CD14-positive monocyte (primary cell): ENCODE data around the gene SPTAN1. TPM values are rescaled to one million over a fixed set of nuclear protein-coding genes. Genes with fewer than 3 reads are reported as not detected.

ENCODE experiments used
- DNase-seq, 3 donors: peaks; one replicate each; pipeline ENCODE4 v3.0.0-alpha.2; 2011 to 2022
- H2AFZ ChIP-seq: 2 replicates; pipeline ENCODE4 v1.6.0; 2012; ENCODE audit warnings: mild to moderate bottlenecking, low read depth, low read length, inconsistent platforms; ENCODE audit not compliant: insufficient read depth, poor library complexity, severe bottlenecking
- H3K27ac ChIP-seq, 2 donors: 1 replicate in 1 of 2; 2 replicates in 1 of 2; pipeline ENCODE4 v1.5.1; 2012 to 2013; ENCODE audit warnings: low read length in 2 of 2, control low read depth in 1 of 2, inconsistent platforms in 1 of 2, low read depth in 1 of 2, mild to moderate bottlenecking in 1 of 2
- H3K27me3 ChIP-seq, 2 donors: one replicate each; pipeline versions ENCODE4 v1.6.0 to v1.6.1; 2011 to 2013; ENCODE audit warnings: low read length in 2 of 2; ENCODE audit not compliant: control insufficient read depth in 2 of 2, insufficient read depth in 2 of 2
- H3K36me3 ChIP-seq, 2 donors: replicated peaks in 1 of 2; 1 replicate in 1 of 2; 2 replicates in 1 of 2; pipeline versions ENCODE4 v1.5.1 to v1.6.1; 2012 to 2013; ENCODE audit warnings: low read length in 2 of 2, control low read depth in 1 of 2, inconsistent platforms in 1 of 2, mild to moderate bottlenecking in 1 of 2; ENCODE audit not compliant: insufficient read depth in 2 of 2, control insufficient read depth in 1 of 2
- H3K4me1 ChIP-seq, 2 donors: 1 replicate in 1 of 2; 2 replicates in 1 of 2; pipeline versions ENCODE4 v1.5.1 to v1.6.1; 2012 to 2013; ENCODE audit warnings: low read length in 2 of 2, control low read depth in 1 of 2, inconsistent platforms in 1 of 2, mild to moderate bottlenecking in 1 of 2, moderate library complexity in 1 of 2; ENCODE audit not compliant: insufficient read depth in 2 of 2, control insufficient read depth in 1 of 2
- H3K4me2 ChIP-seq: replicated peaks from 2 replicates; pipeline ENCODE3; 2012; ENCODE audit warnings: low read length, moderate library complexity, mild to moderate bottlenecking; ENCODE audit not compliant: poor library complexity, severe bottlenecking; ENCODE audit errors: extremely low read depth
- H3K4me3 ChIP-seq, 3 experiments: fragments of 200-600 bp in 1 of 3; sonication (generic) in 1 of 3; replicated peaks in 1 of 3; 1 replicate in 2 of 3; 2 replicates in 1 of 3; pipeline ENCODE4 v1.5.1; 2011 to 2013; ENCODE audit warnings: low read length in 3 of 3, mild to moderate bottlenecking in 3 of 3, control low read depth in 2 of 3, low read depth in 2 of 3, inconsistent platforms in 1 of 3, moderate library complexity in 1 of 3
- H3K79me2 ChIP-seq: 2 replicates; pipeline ENCODE4 v1.6.0; 2012; ENCODE audit warnings: mild to moderate bottlenecking, control low read depth, inconsistent platforms, low read length, moderate library complexity; ENCODE audit not compliant: insufficient read depth
- H3K9ac ChIP-seq: 2 replicates; pipeline ENCODE4 v1.6.0; 2017; ENCODE audit warnings: low read length, mild to moderate bottlenecking; ENCODE audit not compliant: insufficient read depth, poor library complexity, severe bottlenecking
- H3K9me3 ChIP-seq, 2 donors: replicated peaks in 1 of 2; 1 replicate in 1 of 2; 2 replicates in 1 of 2; pipeline versions ENCODE4 v1.5.1 to v1.6.1; 2012 to 2013; ENCODE audit warnings: low read length in 2 of 2, control low read depth in 1 of 2; ENCODE audit not compliant: control insufficient read depth in 1 of 2, insufficient read depth in 1 of 2
- H4K20me1 ChIP-seq: 2 replicates; pipeline ENCODE4 v1.6.0; 2012; ENCODE audit warnings: mild to moderate bottlenecking, low read length, control low read depth, moderate library complexity; ENCODE audit not compliant: insufficient read depth
- H3K27ac Mint-ChIP-seq, 7 donors: one replicate each; pipeline ENCODE4 v1.8.0; 2020; ENCODE audit warnings: mild to moderate bottlenecking in 7 of 7, mixed read lengths in 7 of 7, moderate library complexity in 6 of 7, inconsistent platforms in 2 of 7
- H3K27me3 Mint-ChIP-seq, 3 donors: one replicate each; pipeline ENCODE4 v1.8.0; 2021 to 2022; ENCODE audit warnings: low read depth in 3 of 3, mild to moderate bottlenecking in 3 of 3, mixed read lengths in 3 of 3, moderate library complexity in 3 of 3, inconsistent platforms in 1 of 3
- H3K36me3 Mint-ChIP-seq, 2 donors: one replicate each; pipeline ENCODE4 v1.8.0; 2020; ENCODE audit warnings: mixed read lengths in 2 of 2, inconsistent platforms in 1 of 2, mild to moderate bottlenecking in 1 of 2
- H3K4me1 Mint-ChIP-seq: one replicate; pipeline ENCODE4 v1.8.0; 2020; ENCODE audit warnings: mild to moderate bottlenecking, mixed read lengths
- H3K4me3 Mint-ChIP-seq, 2 donors: one replicate each; pipeline ENCODE4 v1.8.0; 2020; ENCODE audit warnings: mild to moderate bottlenecking in 2 of 2, mixed read lengths in 2 of 2, moderate library complexity in 1 of 2
- H3K9me3 Mint-ChIP-seq, 7 donors: one replicate each; pipeline ENCODE4 v1.8.0; 2020 to 2022; ENCODE audit warnings: mixed read lengths in 7 of 7, mild to moderate bottlenecking in 6 of 7, moderate library complexity in 6 of 7, inconsistent platforms in 2 of 7
- WGBS: methylation state at CpG from one replicate; pipeline ENCODE4 v1.1.5; 2013; ENCODE audit warnings: missing lambda C conversion rate; ENCODE audit not compliant: insufficient coverage; 5-methylcytosine and 5-hydroxymethylcytosine counted together
- intact Hi-C, 2 donors: fragments of 100-400 bp; cut with micrococcal nuclease; formaldehyde crosslinking; loops; one replicate each; pipeline versions ENCODE4 v1.15.0 to v1.15.1; 2023
- polyA plus RNA-seq, 3 donors: library from polyadenylated mRNA; depleted of rRNA in 1 of 3; unstranded in 2 of 3; stranded (reverse) in 1 of 3; fragments of 300-500 nt in 2 of 3; fragments of >200 nt in 1 of 3; fragmentation: Illumina TruSeq in 2 of 3; gene quantifications; 1 replicate in 2 of 3; 2 replicates in 1 of 3; pipeline ENCODE4 v1.2.3, GENCODE V29; 2012 to 2021
- TF ChIP-seq, protein P1 (sequence below): fragments of 200-600 bp; IDR thresholded peaks from one replicate; pipeline ENCODE4 v1.8.0; 2022; ENCODE audit warnings: antibody characterized with exemption, mild to moderate bottlenecking

Gene SPTAN1
- polyA plus RNA-seq, 3 donors = 6.2 to 40.8 (median 8.5) TPM

- Mint-ChIP-seq H3K4me3 (no peak overlapping the region), H3K27ac (peak overlapping the region in 2 of 7 donors; percentile 26 to 37)
- 99% methylated on average over 5 of the region's 10 CpGs for WGBS
Observed at GRCh38 chr9:128624566-128624965, 72.2 kb downstream of the SPTAN1 start.

GRCh38 chr9:128625391-128626146 is 73.2 kb downstream of the SPTAN1 start:
- Histone ChIP-seq H3K36me3 (peaks cover 69 to 86% of the 10 kb centered on the region in 2 donors), H3K27me3 (no peaks in the 10 kb centered on the region), H3K79me2 (no peaks in the 10 kb centered on the region), H3K4me2 (no peak overlapping the region), H3K9me3 (no peaks in the 10 kb centered on the region), H3K4me3 (no peak overlapping the region), H3K4me1 (no peaks in the 10 kb centered on the region), H3K27ac (no peak overlapping the region), H2AFZ (no peak overlapping the region), H3K9ac (no peak overlapping the region), H4K20me1 (no peaks in the 10 kb centered on the region)
- TF ChIP-seq, protein P1, sequence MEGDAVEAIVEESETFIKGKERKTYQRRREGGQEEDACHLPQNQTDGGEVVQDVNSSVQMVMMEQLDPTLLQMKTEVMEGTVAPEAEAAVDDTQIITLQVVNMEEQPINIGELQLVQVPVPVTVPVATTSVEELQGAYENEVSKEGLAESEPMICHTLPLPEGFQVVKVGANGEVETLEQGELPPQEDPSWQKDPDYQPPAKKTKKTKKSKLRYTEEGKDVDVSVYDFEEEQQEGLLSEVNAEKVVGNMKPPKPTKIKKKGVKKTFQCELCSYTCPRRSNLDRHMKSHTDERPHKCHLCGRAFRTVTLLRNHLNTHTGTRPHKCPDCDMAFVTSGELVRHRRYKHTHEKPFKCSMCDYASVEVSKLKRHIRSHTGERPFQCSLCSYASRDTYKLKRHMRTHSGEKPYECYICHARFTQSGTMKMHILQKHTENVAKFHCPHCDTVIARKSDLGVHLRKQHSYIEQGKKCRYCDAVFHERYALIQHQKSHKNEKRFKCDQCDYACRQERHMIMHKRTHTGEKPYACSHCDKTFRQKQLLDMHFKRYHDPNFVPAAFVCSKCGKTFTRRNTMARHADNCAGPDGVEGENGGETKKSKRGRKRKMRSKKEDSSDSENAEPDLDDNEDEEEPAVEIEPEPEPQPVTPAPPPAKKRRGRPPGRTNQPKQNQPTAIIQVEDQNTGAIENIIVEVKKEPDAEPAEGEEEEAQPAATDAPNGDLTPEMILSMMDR = no peak
- H3K36me3 Mint-ChIP-seq = peaks cover 73 to 87% of the 10 kb centered on the region in 2 donors
- H3K9me3 Mint-ChIP-seq = no peaks in the 10 kb centered on the region
- H3K27me3 Mint-ChIP-seq = no peaks in the 10 kb centered on the region
- intact Hi-C loops = no loop called here
- no peak for DNase-seq
- H3K27ac Mint-ChIP-seq = peak overlapping the region in 3 of 7 donors; percentile 25 to 31 (median 31)
- H3K4me1 Mint-ChIP-seq = no peaks in the 10 kb centered on the region
- no peak overlapping the region for H3K4me3 Mint-ChIP-seq
- 97% methylated on average over 20 of the region's 20 CpGs for WGBS

More at GRCh38 chr9:128624566-128624965, 72.2 kb downstream of the SPTAN1 start:
- no peak overlapping the region for H3K9ac ChIP-seq
- H4K20me1 ChIP-seq = no peaks in the 10 kb centered on the region
- no peak overlapping the region for H3K4me2 ChIP-seq
- DNase-seq = no peak
- H3K79me2 ChIP-seq = no peaks in the 10 kb centered on the region
- H3K36me3 ChIP-seq = peaks cover 74 to 86% of the 10 kb centered on the region in 2 donors
- H2AFZ ChIP-seq = no peak overlapping the region
- H3K4me1 Mint-ChIP-seq = no peaks in the 10 kb centered on the region
- H3K9me3 Mint-ChIP-seq = no peaks in the 10 kb centered on the region
- H3K4me3 ChIP-seq = no peak overlapping the region
- no peaks in the 10 kb centered on the region for H3K27me3 ChIP-seq
- TF ChIP-seq, protein P1 = no peak
- intact Hi-C loops = no loop called here
- H3K27me3 Mint-ChIP-seq = no peaks in the 10 kb centered on the region
- H3K9me3 ChIP-seq = no peaks in the 10 kb centered on the region
- H3K27ac ChIP-seq = no peak overlapping the region
- peaks cover 76 to 88% of the 10 kb centered on the region in 2 donors for H3K36me3 Mint-ChIP-seq
- H3K4me1 ChIP-seq = no peaks in the 10 kb centered on the region
